Endothelial cell of umbilical vein (primary cell): ENCODE results near the gene BRSK2. TPM values are rescaled to one million over a fixed set of nuclear protein-coding genes. Genes with fewer than 3 reads are reported as not detected.

Experiments used
- BruUV-seq: library from RNA; stranded (reverse); fragments of 400-500 nt; replicated peaks from 2 replicates; lab custom pipeline; 2021; lab: Mats Ljungman, UMichigan
- CTCF ChIA-PET: fragments of 300-600, 350-600 bp; sonication (Branson Sonifier 250); formaldehyde crosslinking; loops from one replicate; lab custom pipeline; 2021; ENCODE audit warnings: antibody characterized with exemption, inconsistent platforms; lab: Charles Lee
- POLR2A ChIA-PET: fragments of 300-600, 350-600 bp; sonication (Branson Sonifier 250); formaldehyde crosslinking; loops from one replicate; lab custom pipeline; 2021; ENCODE audit warnings: antibody characterized with exemption, inconsistent platforms; lab: Charles Lee
- DNase-seq: peaks from one replicate; pipeline ENCODE4 v3.0.0-alpha.2; 2011; ENCODE audit warnings: low read depth, low spot score
- FAIRE-seq: peaks from 2 replicates; lab custom pipeline; 2011; peaks lifted over from hg19 to GRCh38; lab: Jason Lieb, UNC
- H2AFZ ChIP-seq: 2 replicates; pipeline ENCODE4 v1.6.0; 2012; ENCODE audit warnings: low read depth, low read length, control low read depth, inconsistent platforms
- H3K27ac ChIP-seq: 2 replicates; pipeline ENCODE4 v1.5.1; 2011; ENCODE audit warnings: low read depth, mild to moderate bottlenecking, control low read depth, low read length, moderate library complexity; ENCODE audit not compliant: insufficient read depth
- H3K27me3 ChIP-seq, 2 experiments: 2 replicates each; pipeline versions ENCODE4 v1.6.0 to v1.6.1; 2011; ENCODE audit warnings: low read length in 2 of 2, mixed read lengths in 1 of 2; ENCODE audit not compliant: control insufficient read depth in 2 of 2, insufficient read depth in 2 of 2
- H3K36me3 ChIP-seq, 2 experiments: 2 replicates in 1 of 2; 3 replicates in 1 of 2; pipeline ENCODE4 v1.5.1; 2011; ENCODE audit warnings: low read length in 2 of 2, mild to moderate bottlenecking in 1 of 2, moderate library complexity in 1 of 2; ENCODE audit not compliant: control insufficient read depth in 2 of 2, insufficient read depth in 2 of 2; ENCODE audit errors: extremely low read depth in 1 of 2
- H3K4me1 ChIP-seq: 3 replicates; pipeline ENCODE4 v1.5.1; 2011; ENCODE audit warnings: mild to moderate bottlenecking, low read length; ENCODE audit not compliant: control insufficient read depth, insufficient read depth; ENCODE audit errors: extremely low read depth
- H3K4me2 ChIP-seq: 2 replicates; pipeline ENCODE4 v1.6.1; 2011; ENCODE audit warnings: low read length, control low read depth, mixed read lengths; ENCODE audit not compliant: insufficient read depth
- H3K4me3 ChIP-seq, 3 experiments: fragments of 200-600 bp in 1 of 3; sonication (generic), shearing (Covaris generic) in 1 of 3; replicated peaks in 1 of 3; 2 replicates each; pipeline ENCODE4 v1.5.1; 2011 to 2016; ENCODE audit warnings: control low read depth in 3 of 3, low read length in 3 of 3, mild to moderate bottlenecking in 2 of 3, inconsistent platforms in 1 of 3, low read depth in 1 of 3, moderate library complexity in 1 of 3; ENCODE audit not compliant: insufficient read depth in 1 of 3
- H3K79me2 ChIP-seq: 2 replicates; pipeline ENCODE4 v1.6.0; 2012; ENCODE audit warnings: low read length, inconsistent platforms; ENCODE audit not compliant: control insufficient read depth, insufficient read depth
- H3K9ac ChIP-seq: replicated peaks from 2 replicates; pipeline ENCODE3; 2011; ENCODE audit warnings: low read length, control low read depth; ENCODE audit not compliant: insufficient read depth; ENCODE audit errors: extremely low read depth
- H3K9me1 ChIP-seq: replicated peaks from 3 replicates; pipeline ENCODE4 v1.6.0; 2011; ENCODE audit warnings: mild to moderate bottlenecking, low read length; ENCODE audit not compliant: control insufficient read depth, insufficient read depth; ENCODE audit errors: extremely low read depth
- H3K9me3 ChIP-seq: replicated peaks from 2 replicates; pipeline ENCODE4 v1.5.1; 2012; ENCODE audit warnings: low read length, inconsistent platforms; ENCODE audit not compliant: control insufficient read depth, insufficient read depth
- H4K20me1 ChIP-seq: replicated peaks from 2 replicates; pipeline ENCODE3; 2011; ENCODE audit warnings: mild to moderate bottlenecking, low read length; ENCODE audit not compliant: control insufficient read depth, insufficient read depth; ENCODE audit errors: extremely low read depth
- CTCF ChIP-seq, 2 donors: IDR thresholded peaks; 1 replicate in 1 of 2; 2 replicates in 1 of 2; pipeline ENCODE4 v1.5.1; 2011; ENCODE audit warnings: low read length in 2 of 2, mild to moderate bottlenecking in 2 of 2, moderate library complexity in 2 of 2, control low read depth in 1 of 2, inconsistent platforms in 1 of 2, low read depth in 1 of 2; ENCODE audit not compliant: insufficient read depth in 1 of 2; ENCODE audit errors: extremely low read depth in 1 of 2
- EZH2 ChIP-seq: IDR thresholded peaks from 2 replicates; pipeline ENCODE4 v1.6.1; 2012; ENCODE audit warnings: borderline replicate concordance, low read depth, mild to moderate bottlenecking, moderate library complexity, low read length, inconsistent platforms; ENCODE audit not compliant: severe bottlenecking
- FOS ChIP-seq: IDR thresholded peaks from 2 replicates; pipeline ENCODE4 v1.6.1; 2011; ENCODE audit warnings: mild to moderate bottlenecking, low read length, moderate library complexity, borderline replicate concordance; ENCODE audit not compliant: insufficient read depth
- GATA2 ChIP-seq: IDR thresholded peaks from 2 replicates; pipeline ENCODE4 v1.7.0; 2011; ENCODE audit warnings: low read depth, mild to moderate bottlenecking, moderate library complexity, mixed read lengths, low read length; ENCODE audit not compliant: insufficient read length, insufficient read depth
- JUN ChIP-seq: IDR thresholded peaks from 2 replicates; pipeline ENCODE4 v1.6.1; 2011; ENCODE audit warnings: borderline replicate concordance, low read depth; ENCODE audit not compliant: insufficient read length, insufficient read depth
- MAX ChIP-seq: IDR thresholded peaks from 2 replicates; pipeline ENCODE4 v1.6.1; 2011; ENCODE audit not compliant: insufficient read depth, insufficient read length
- MYC ChIP-seq: IDR thresholded peaks from one replicate; pipeline ENCODE4 v1.6.1; 2011; ENCODE audit warnings: mild to moderate bottlenecking, low read depth, low read length
- POLR2A ChIP-seq: IDR thresholded peaks from 2 replicates; pipeline ENCODE4 v1.6.1; 2012; ENCODE audit warnings: low read depth, mild to moderate bottlenecking, control low read depth, low read length
- POLR2AphosphoS5 ChIP-seq: IDR thresholded peaks from 2 replicates; pipeline ENCODE4 v1.6.1; 2012; ENCODE audit warnings: low read depth, mild to moderate bottlenecking, control low read depth, low read length, moderate library complexity; ENCODE audit not compliant: insufficient read depth
- dilution Hi-C: fragments of 300-500 bp; cut with MboI; formaldehyde crosslinking; loops from one replicate; pipeline ENCODE4 v1.15.0; 2019; ENCODE audit warnings: low sequenced_read_pairs; ENCODE audit not compliant: extremely low pct_ligation_motif_present
- intact Hi-C: fragments of 100-400 bp; cut with micrococcal nuclease; formaldehyde crosslinking; loops from one replicate; pipeline ENCODE4 v1.10.0; 2022
- polyA plus RNA-seq, 4 experiments: library from polyadenylated mRNA; depleted of rRNA in 3 of 4; stranded (reverse) in 3 of 4; unstranded in 1 of 4; fragments of >200 nt; gene quantifications; 2 replicates each; pipeline versions ENCODE4 v1.2.1 to v1.2.3, GENCODE V29; 2011 to 2012; ENCODE audit warnings: missing spikeins in 1 of 4
- total RNA-seq: library from RNA; stranded (reverse); gene quantifications from 2 replicates; pipeline ENCODE4 v1.2.3, GENCODE V29; 2021

Gene BRSK2
- total and polyA plus RNA-seq, 2 donors (not counting 3 experiments of a cell fraction or from before 2014, with no cell fraction given), result 0.08 to 0.20 TPM

- CTCF ChIA-PET, result interaction anchor here (1.4 kb wide), 1 partner anchor 7 kb away, joined by 4 read pairs; no protein-coding TSS in a partner anchor
These were observed 46.2 kb upstream of the BRSK2 start for GRCh38 chr11:1343391-1344055.

More at GRCh38 chr11:1343391-1344055, 46.2 kb upstream of the BRSK2 start:
- Histone ChIP-seq H3K4me1 (no peaks in the 10 kb centered on the region), H3K27ac (no peak overlapping the region), H3K36me3 (no peaks in the 10 kb centered on the region), H3K4me3 (no peak overlapping the region), H3K9ac (no peak overlapping the region), H3K79me2 (no peaks in the 10 kb centered on the region), H3K4me2 (no peak overlapping the region), H3K27me3 (no peaks in the 10 kb centered on the region), H3K9me3 (no peaks in the 10 kb centered on the region), H4K20me1 (no peaks in the 10 kb centered on the region), H3K9me1 (no peaks in the 10 kb centered on the region), H2AFZ (no peak overlapping the region)
- intact Hi-C loops (no loop called here), dilution Hi-C loops (no loop called here)
- no peak for DNase-seq
- BruUV-seq, result no TSS peak
- TF ChIP-seq POLR2A (no peak), EZH2 (no peak), GATA2 (no peak), MYC (no peak), JUN (no peak), CTCF (IDR thresholded peaks at IDR 0.05; ENCODE audit: extremely low read depth in 1 of 2, insufficient read depth in 1 of 2, low read depth in 1 of 2, low read length in 2 of 2) (no peak), FOS (no peak), POLR2AphosphoS5 (no peak), MAX (no peak)
- POLR2A ChIA-PET, result no interaction called here
- FAIRE-seq, result no peak
